ENCODE measurements around the gene CACNA2D3.

- no peak for TF ChIP-seq EZH2 (optimal IDR thresholded peaks at IDR 0.05; ENCODE audit: low read depth, low read length)
- no peak for TF ChIP-seq CTCF (IDR thresholded peaks at IDR 0.05; ENCODE audit: low read length)
- TF ChIP-seq EZH2phosphoT487 (IDR thresholded peaks at IDR 0.05; ENCODE audit: low read length) = no peak
These were observed 468.8 kb downstream of the CACNA2D3 start for GRCh38 chr3:54591157-54591556.
